ENCODE results near the gene ADGRA1. TPM values are rescaled to one million over a fixed set of nuclear protein-coding genes. Genes with fewer than 3 reads are reported as not detected.

The ADGRA1 gene
- total RNA-seq, 1 experiment from 2014 or later: not detected

DNA sequence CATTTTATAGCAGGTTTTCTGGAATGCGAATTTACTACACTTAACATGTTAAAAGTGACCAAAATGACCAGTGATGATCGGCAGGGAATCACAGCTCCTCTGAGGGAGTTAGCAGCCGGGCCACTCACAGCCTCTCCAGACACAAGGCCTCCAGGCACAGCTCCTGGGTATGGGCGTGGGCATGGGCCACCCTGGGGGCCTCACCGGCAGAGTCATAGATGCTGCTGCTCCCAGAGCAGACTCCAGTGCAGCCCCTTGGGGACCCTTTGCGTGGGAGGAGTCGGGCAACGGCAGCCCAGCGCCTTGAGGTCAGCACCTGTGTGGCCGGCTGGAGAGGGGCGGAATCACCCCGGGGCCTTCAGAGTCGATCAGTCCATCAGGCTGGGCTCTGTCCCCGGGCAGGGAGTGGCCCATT is 80.9 kb downstream of the ADGRA1 start:
- ChIA-PET POLR2A (ENCODE audit: unreplicated experiment) (no interaction called here), CTCF (no interaction called here)
- Histone ChIP-seq H3K4me3 (ENCODE audit: low read length) (no peak overlapping the region), H4K20me1 (ENCODE audit: low read length) (no peaks in the 10 kb centered on the region), H3K27me3 (ENCODE audit: low read length) (peaks cover 12% of the 10 kb centered on the region), H3K27ac (ENCODE audit: low read length) (no peak overlapping the region), H3K79me2 (ENCODE audit: low read length) (no peaks in the 10 kb centered on the region), H3K9me2 (replicated peaks; ENCODE audit: low read length) (no peaks in the 10 kb centered on the region), H2AFZ (ENCODE audit: low read length) (no peak overlapping the region), H3K4me2 (ENCODE audit: low read length) (no peak overlapping the region), H3K9ac (ENCODE audit: low read length) (no peak overlapping the region), H3F3A (ENCODE audit: low read length, unreplicated experiment) (no peaks in the 10 kb centered on the region), H3K9me3 (ENCODE audit: low read length) (no peaks in the 10 kb centered on the region), H3K36me3 (ENCODE audit: low read depth, low read length) (no peaks in the 10 kb centered on the region), H3K4me1 (ENCODE audit: insufficient read depth, low read length) (no peaks in the 10 kb centered on the region)
- DNase-seq (no peak), ATAC-seq (no peak)
- BruUV-seq (replicated peaks): no TSS peak
- intact Hi-C loops (cut with micrococcal nuclease): no loop called here
- no peak for TF ChIP-seq EZH2phosphoT487 (IDR thresholded peaks at IDR 0.05; ENCODE audit: borderline replicate concordance, low read length)
- TF ChIP-seq EZH2 (IDR thresholded peaks at IDR 0.05; ENCODE audit: low read length, unreplicated experiment): no peak
- TF ChIP-seq, protein P1, sequence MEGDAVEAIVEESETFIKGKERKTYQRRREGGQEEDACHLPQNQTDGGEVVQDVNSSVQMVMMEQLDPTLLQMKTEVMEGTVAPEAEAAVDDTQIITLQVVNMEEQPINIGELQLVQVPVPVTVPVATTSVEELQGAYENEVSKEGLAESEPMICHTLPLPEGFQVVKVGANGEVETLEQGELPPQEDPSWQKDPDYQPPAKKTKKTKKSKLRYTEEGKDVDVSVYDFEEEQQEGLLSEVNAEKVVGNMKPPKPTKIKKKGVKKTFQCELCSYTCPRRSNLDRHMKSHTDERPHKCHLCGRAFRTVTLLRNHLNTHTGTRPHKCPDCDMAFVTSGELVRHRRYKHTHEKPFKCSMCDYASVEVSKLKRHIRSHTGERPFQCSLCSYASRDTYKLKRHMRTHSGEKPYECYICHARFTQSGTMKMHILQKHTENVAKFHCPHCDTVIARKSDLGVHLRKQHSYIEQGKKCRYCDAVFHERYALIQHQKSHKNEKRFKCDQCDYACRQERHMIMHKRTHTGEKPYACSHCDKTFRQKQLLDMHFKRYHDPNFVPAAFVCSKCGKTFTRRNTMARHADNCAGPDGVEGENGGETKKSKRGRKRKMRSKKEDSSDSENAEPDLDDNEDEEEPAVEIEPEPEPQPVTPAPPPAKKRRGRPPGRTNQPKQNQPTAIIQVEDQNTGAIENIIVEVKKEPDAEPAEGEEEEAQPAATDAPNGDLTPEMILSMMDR (conservative IDR thresholded peaks at IDR 0.05; ENCODE audit: low read depth, low read length): no peak

DNA sequence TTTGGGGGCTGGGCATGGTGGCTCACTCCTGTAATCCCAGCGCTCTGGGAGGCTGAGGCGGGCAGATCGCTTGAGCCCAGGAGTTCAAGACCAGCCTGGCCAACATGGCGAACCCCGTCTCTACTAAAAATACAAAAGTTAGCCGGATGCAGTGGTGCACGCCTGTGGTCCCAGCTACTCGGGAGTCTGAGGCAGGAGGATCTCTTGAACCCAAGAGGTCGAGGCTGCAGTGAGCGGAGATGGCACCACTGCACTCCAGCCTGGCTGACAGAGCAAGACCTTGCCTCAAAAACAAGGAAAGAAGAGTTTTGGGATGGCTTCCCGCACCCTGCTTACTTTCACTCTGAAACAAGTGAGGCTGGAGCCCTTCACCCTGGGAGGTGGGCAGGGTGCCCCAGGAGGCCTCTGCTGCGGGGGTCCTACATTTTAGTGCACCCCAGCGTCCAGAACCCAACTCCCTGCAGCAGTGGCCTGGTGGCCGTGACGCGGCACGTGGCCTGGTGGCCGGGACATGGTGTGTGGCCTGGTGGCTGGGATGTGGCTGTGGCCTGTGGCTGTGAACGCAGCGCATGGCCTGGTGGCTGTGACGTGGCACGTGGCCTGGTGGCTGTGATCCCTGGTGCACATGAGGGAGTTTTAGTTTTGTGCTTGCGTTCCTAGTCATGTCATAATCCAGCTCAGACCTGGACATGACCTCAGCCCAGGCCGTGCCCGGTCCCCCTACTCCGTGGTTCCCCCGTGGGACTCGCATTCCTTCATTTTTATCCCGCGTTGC is 81.6 kb downstream of the ADGRA1 start:
- Histone ChIP-seq H3K4me2 (ENCODE audit: low read length) (no peak overlapping the region), H3K27me3 (ENCODE audit: low read length) (peaks cover 14% of the 10 kb centered on the region), H4K20me1 (ENCODE audit: low read length) (no peaks in the 10 kb centered on the region), H3F3A (ENCODE audit: low read length, unreplicated experiment) (no peaks in the 10 kb centered on the region), H3K9ac (ENCODE audit: low read length) (no peak overlapping the region), H3K9me3 (ENCODE audit: low read length) (no peaks in the 10 kb centered on the region), H3K79me2 (ENCODE audit: low read length) (no peaks in the 10 kb centered on the region), H3K9me2 (replicated peaks; ENCODE audit: low read length) (no peaks in the 10 kb centered on the region), H3K4me3 (ENCODE audit: low read length) (no peak overlapping the region), H3K27ac (ENCODE audit: low read length) (no peak overlapping the region), H3K36me3 (ENCODE audit: low read depth, low read length) (no peaks in the 10 kb centered on the region), H2AFZ (ENCODE audit: low read length) (no peak overlapping the region), H3K4me1 (ENCODE audit: insufficient read depth, low read length) (no peaks in the 10 kb centered on the region)
- TF ChIP-seq, protein P1 (conservative IDR thresholded peaks at IDR 0.05; ENCODE audit: low read depth, low read length): no peak
- TF ChIP-seq EZH2 (IDR thresholded peaks at IDR 0.05; ENCODE audit: low read length, unreplicated experiment): no peak
- no peak for TF ChIP-seq EZH2phosphoT487 (IDR thresholded peaks at IDR 0.05; ENCODE audit: borderline replicate concordance, low read length)
- POLR2A ChIA-PET (ENCODE audit: unreplicated experiment): no interaction called here
- BruUV-seq (replicated peaks): no TSS peak
- no peak for ATAC-seq
- CTCF ChIA-PET: no interaction called here
- DNase-seq: no peak
- intact Hi-C loops (cut with micrococcal nuclease): no loop called here

DNA sequence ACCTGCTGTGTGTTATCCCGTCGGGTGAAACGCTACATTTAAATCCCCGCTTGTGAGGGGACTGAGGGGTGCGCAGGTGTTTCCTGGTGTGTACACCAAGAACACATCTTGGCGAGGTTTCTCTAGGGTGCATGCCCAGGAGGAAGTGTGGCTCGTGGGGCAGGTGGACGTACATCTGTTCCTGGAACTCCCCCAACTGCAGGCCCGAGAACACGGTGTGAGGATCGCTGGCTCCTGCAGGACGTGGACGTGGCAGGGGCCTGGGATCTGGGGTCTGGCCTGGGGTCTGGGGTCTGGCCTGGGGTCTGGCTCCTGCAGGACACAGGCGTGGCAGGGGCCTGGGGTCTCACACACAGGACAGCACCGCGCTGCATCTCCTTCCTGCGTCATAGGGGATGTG is 82.4 kb downstream of the ADGRA1 start:
- Histone ChIP-seq H3K27ac (ENCODE audit: low read length) (no peak overlapping the region), H3K27me3 (ENCODE audit: low read length) (peaks cover 14% of the 10 kb centered on the region), H3K4me3 (ENCODE audit: low read length) (no peak overlapping the region), H3K9me3 (ENCODE audit: low read length) (no peaks in the 10 kb centered on the region), H3K4me2 (ENCODE audit: low read length) (no peak overlapping the region), H3K36me3 (ENCODE audit: low read depth, low read length) (no peaks in the 10 kb centered on the region), H3K79me2 (ENCODE audit: low read length) (no peaks in the 10 kb centered on the region), H3F3A (ENCODE audit: low read length, unreplicated experiment) (no peaks in the 10 kb centered on the region), H3K9me2 (replicated peaks; ENCODE audit: low read length) (no peaks in the 10 kb centered on the region), H2AFZ (ENCODE audit: low read length) (no peak overlapping the region), H3K4me1 (ENCODE audit: insufficient read depth, low read length) (no peaks in the 10 kb centered on the region), H4K20me1 (ENCODE audit: low read length) (no peaks in the 10 kb centered on the region), H3K9ac (ENCODE audit: low read length) (no peak overlapping the region)
- BruUV-seq (replicated peaks): no TSS peak
- DNase-seq: no peak
- ATAC-seq: no peak
- TF ChIP-seq EZH2phosphoT487 (IDR thresholded peaks at IDR 0.05; ENCODE audit: borderline replicate concordance, low read length) (no peak), EZH2 (IDR thresholded peaks at IDR 0.05; ENCODE audit: low read length, unreplicated experiment) (no peak)
- TF ChIP-seq, protein P1 (conservative IDR thresholded peaks at IDR 0.05; ENCODE audit: low read depth, low read length): no peak
- ChIA-PET CTCF (no interaction called here), POLR2A (ENCODE audit: unreplicated experiment) (no interaction called here)
- intact Hi-C loops (cut with micrococcal nuclease): no loop called here

All from PC-3 (cell line).